IPS DF 6.9 (cell line): Measurements from ENCODE around the gene MAD2L2.

Experiments used
- DNase-seq: peaks from one replicate; pipeline ENCODE4 v3.0.0-alpha.2; 2013; ENCODE audit warnings: low read depth, low spot score
- H3K27ac ChIP-seq: one replicate; pipeline ENCODE4 v1.5.1; 2013; ENCODE audit warnings: low read length, control low read depth
- H3K27me3 ChIP-seq: 2 replicates; pipeline ENCODE4 v1.6.1; 2013; ENCODE audit warnings: mild to moderate bottlenecking, low read length; ENCODE audit not compliant: control insufficient read depth, insufficient read depth
- H3K36me3 ChIP-seq: 2 replicates; pipeline ENCODE4 v1.6.1; 2013; ENCODE audit warnings: low read length; ENCODE audit not compliant: control insufficient read depth, insufficient read depth
- H3K4me1 ChIP-seq: 2 replicates; pipeline ENCODE4 v1.6.1; 2013; ENCODE audit warnings: low read length; ENCODE audit not compliant: control insufficient read depth, insufficient read depth
- H3K4me3 ChIP-seq: 2 replicates; pipeline ENCODE4 v1.5.1; 2013; ENCODE audit warnings: mild to moderate bottlenecking, low read length
- H3K9me3 ChIP-seq: 2 replicates; pipeline ENCODE4 v1.6.1; 2013; ENCODE audit warnings: low read length, inconsistent platforms; ENCODE audit not compliant: control insufficient read depth, insufficient read depth
- WGBS: extraction: QIAGEN DNeasy Blood & Tissue Kit; methylation state at CpG from one replicate; pipeline ENCODE4 v1.1.7; 2013; ENCODE audit warnings: mixed read lengths, missing lambda C conversion rate; ENCODE audit not compliant: insufficient read length, insufficient coverage; 5-methylcytosine and 5-hydroxymethylcytosine counted together

MAD2L2 gene

GRCh38 chr1:11682799-11683198 is 1.9 kb upstream of the MAD2L2 start:
- no peak for DNase-seq
- no CpG with 5 or more reads among the region's 1 CpG for WGBS
- Histone ChIP-seq H3K36me3 (peaks cover 4% of the 10 kb centered on the region; the same call in 1 of the 2 replicates), H3K27me3 (no peaks in the 10 kb centered on the region), H3K4me1 (peaks cover 9% of the 10 kb centered on the region), H3K9me3 (no peaks in the 10 kb centered on the region), H3K27ac (peak overlapping the region; percentile 86), H3K4me3 (no peak overlapping the region)

- no peaks in the 10 kb centered on the region for H3K27me3 ChIP-seq
- DNase-seq: no peak
- WGBS: no CpG with 5 or more reads among the region's 7 CpGs
- H3K9me3 ChIP-seq: no peaks in the 10 kb centered on the region
- peak overlapping the region; percentile 86 for H3K27ac ChIP-seq
- peaks cover 5% of the 10 kb centered on the region for H3K36me3 ChIP-seq
- peaks cover 9% of the 10 kb centered on the region for H3K4me1 ChIP-seq
- no peak overlapping the region for H3K4me3 ChIP-seq
Measured at GRCh38 chr1:11682287-11682771, 1.4 kb upstream of the MAD2L2 start.

- Histone ChIP-seq H3K27ac (no peak overlapping the region), H3K27me3 (no peaks in the 10 kb centered on the region), H3K36me3 (peaks cover 22% of the 10 kb centered on the region), H3K4me3 (peak overlapping the region; percentile 90), H3K4me1 (peaks cover 9% of the 10 kb centered on the region), H3K9me3 (no peaks in the 10 kb centered on the region)
- DNase-seq: no peak
- no CpG with 5 or more reads among the region's 65 CpGs for WGBS
Measured at GRCh38 chr1:11680270-11681070, 478 bp downstream of the MAD2L2 start.

GRCh38 chr1:11678442-11678841 is 2.5 kb downstream of the MAD2L2 start:
- Histone ChIP-seq H3K27me3 (no peaks in the 10 kb centered on the region), H3K4me1 (peaks cover 6% of the 10 kb centered on the region), H3K36me3 (peaks cover 39% of the 10 kb centered on the region), H3K9me3 (no peaks in the 10 kb centered on the region), H3K4me3 (no peak overlapping the region), H3K27ac (no peak overlapping the region)
- no peak for DNase-seq
- no CpG with 5 or more reads among the region's 2 CpGs for WGBS

- no peak for DNase-seq
- WGBS: no CpG with 5 or more reads among the region's 10 CpGs
- Histone ChIP-seq H3K4me1 (no peaks in the 10 kb centered on the region; the same call in 1 of the 2 replicates), H3K36me3 (peaks cover 55% of the 10 kb centered on the region), H3K4me3 (no peak overlapping the region), H3K27ac (no peak overlapping the region), H3K9me3 (no peaks in the 10 kb centered on the region), H3K27me3 (no peaks in the 10 kb centered on the region)
Measured at GRCh38 chr1:11676386-11677103, 4.4 kb downstream of the MAD2L2 start.

GRCh38 chr1:11675325-11675724 is 5.6 kb downstream of the MAD2L2 start:
- Histone ChIP-seq H3K4me3 (no peak overlapping the region), H3K27me3 (no peaks in the 10 kb centered on the region), H3K4me1 (no peaks in the 10 kb centered on the region; the same call in 1 of the 2 replicates), H3K36me3 (peaks cover 57% of the 10 kb centered on the region), H3K9me3 (no peaks in the 10 kb centered on the region), H3K27ac (no peak overlapping the region)
- whole genome bisulfite sequencing: no CpG with 5 or more reads among the region's 10 CpGs
- no peak for DNase-seq

GRCh38 chr1:11674488-11674887 is 6.5 kb downstream of the MAD2L2 start:
- H3K36me3 ChIP-seq: peaks cover 60% of the 10 kb centered on the region

GRCh38 chr1:11673089-11673769 is 7.7 kb downstream of the MAD2L2 start:
- Histone ChIP-seq H3K27me3 (no peaks in the 10 kb centered on the region), H3K4me1 (no peaks in the 10 kb centered on the region; the same call in 1 of the 2 replicates), H3K36me3 (peaks cover 56% of the 10 kb centered on the region), H3K4me3 (no peak overlapping the region), H3K27ac (no peak overlapping the region), H3K9me3 (no peaks in the 10 kb centered on the region)
- no CpG with 5 or more reads among the region's 14 CpGs for WGBS
- no peak for DNase-seq

More at GRCh38 chr1:11674488-11674887, 6.5 kb downstream of the MAD2L2 start:
- Histone ChIP-seq H3K27me3 (no peaks in the 10 kb centered on the region), H3K9me3 (no peaks in the 10 kb centered on the region), H3K4me3 (no peak overlapping the region), H3K27ac (no peak overlapping the region), H3K4me1 (no peaks in the 10 kb centered on the region; the same call in 1 of the 2 replicates)
- no CpG with 5 or more reads among the region's 14 CpGs for WGBS
- no peak for DNase-seq

GRCh38 chr1:11671544-11672286 is 9.2 kb downstream of the MAD2L2 start:
- no CpG with 5 or more reads among the region's 14 CpGs for WGBS
- H3K4me3 ChIP-seq: no peak overlapping the region
- H3K27ac ChIP-seq: no peak overlapping the region
- H3K4me1 ChIP-seq: no peaks in the 10 kb centered on the region; the same call in 1 of the 2 replicates
- H3K36me3 ChIP-seq: peaks cover 50% of the 10 kb centered on the region
- DNase-seq: no peak
- H3K27me3 ChIP-seq: no peaks in the 10 kb centered on the region
- H3K9me3 ChIP-seq: no peaks in the 10 kb centered on the region

- DNase-seq: no peak
- H3K4me3 ChIP-seq: no peak overlapping the region
- peaks cover 48% of the 10 kb centered on the region for H3K36me3 ChIP-seq
- no peaks in the 10 kb centered on the region for H3K9me3 ChIP-seq
- H3K27me3 ChIP-seq: no peaks in the 10 kb centered on the region
- WGBS: no CpG with 5 or more reads among the region's 6 CpGs
- H3K4me1 ChIP-seq: no peaks in the 10 kb centered on the region; the same call in 1 of the 2 replicates
- no peak overlapping the region for H3K27ac ChIP-seq
Measured at GRCh38 chr1:11671205-11671543, 9.8 kb downstream of the MAD2L2 start.
